Pons (tissue), 1 donor: ENCODE data around the gene CD22.

ENCODE experiments used
- DNase-seq: peaks from one replicate; pipeline ENCODE4 v3.0.0-alpha.2; 2016; ENCODE audit warnings: low spot score

The CD22 gene

GRCh38 chr19:35295792-35296462 is 33.1 kb upstream of the CD22 start:
- DNase-seq = no peak

- DNase-seq = no peak
Observed at GRCh38 chr19:35296644-35297514, 32.1 kb upstream of the CD22 start.

GRCh38 chr19:35297515-35297848 is 31.5 kb upstream of the CD22 start:
- no peak for DNase-seq

- no peak for DNase-seq
Observed at GRCh38 chr19:35297922-35298321, 31.1 kb upstream of the CD22 start.

GRCh38 chr19:35298561-35298972 is 30.4 kb upstream of the CD22 start:
- DNase-seq = no peak

GRCh38 chr19:35299523-35300338 is 29.3 kb upstream of the CD22 start:
- DNase-seq = no peak

GRCh38 chr19:35300339-35300649 is 28.7 kb upstream of the CD22 start:
- DNase-seq = no peak

- DNase-seq = no peak
Observed at GRCh38 chr19:35301961-35302360, 27.0 kb upstream of the CD22 start.

- DNase-seq = no peak
Observed at GRCh38 chr19:35302446-35302845, 26.5 kb upstream of the CD22 start.

GRCh38 chr19:35303357-35303915 is 25.6 kb upstream of the CD22 start:
- DNase-seq = no peak

- no peak for DNase-seq
Observed at GRCh38 chr19:35304036-35304435, 25.0 kb upstream of the CD22 start.

GRCh38 chr19:35305181-35305580 is 23.8 kb upstream of the CD22 start:
- DNase-seq = no peak

- DNase-seq = no peak
Observed at GRCh38 chr19:35306473-35307246, 22.3 kb upstream of the CD22 start.

- no peak for DNase-seq
Observed at GRCh38 chr19:35307931-35308330, 21.1 kb upstream of the CD22 start.

GRCh38 chr19:35308910-35309309 is 20.1 kb upstream of the CD22 start:
- no peak for DNase-seq

GRCh38 chr19:35309481-35310279 is 19.3 kb upstream of the CD22 start:
- DNase-seq = no peak

- DNase-seq = no peak
Observed at GRCh38 chr19:35310331-35310730, 18.7 kb upstream of the CD22 start.

- no peak for DNase-seq
Observed at GRCh38 chr19:35310811-35311465, 18.0 kb upstream of the CD22 start.

- no peak for DNase-seq
Observed at GRCh38 chr19:35311901-35312665, 16.9 kb upstream of the CD22 start.

GRCh38 chr19:35313587-35313986 is 15.4 kb upstream of the CD22 start:
- no peak for DNase-seq
